Kidney (tissue), 14 donors: Measurements from ENCODE around the gene ZNF784. TPM values are rescaled to one million over a fixed set of nuclear protein-coding genes. Genes with fewer than 3 reads are reported as not detected.
A peak's percentile ranks its signal among the peaks of the same experiment; 100 is the strongest.

ENCODE experiments used
- DNase-seq, 5 donors: peaks; one replicate each; pipeline ENCODE4 v3.0.0-alpha.2; 2013 to 2020
- FAIRE-seq: peaks from 2 replicates; lab custom pipeline; 2012; peaks lifted over from hg19 to GRCh38; lab: Jason Lieb, UNC
- H3K27ac ChIP-seq, 2 donors: one replicate each; pipeline ENCODE4 v1.7.0; 2013; ENCODE audit warnings: low read depth in 2 of 2, low read length in 2 of 2, inconsistent platforms in 1 of 2
- H3K27me3 ChIP-seq: one replicate; pipeline ENCODE4 v1.7.1; 2013; ENCODE audit warnings: low read length, inconsistent platforms; ENCODE audit not compliant: control insufficient read depth, insufficient read depth
- H3K36me3 ChIP-seq, 3 donors: one replicate each; pipeline versions ENCODE4 v1.7.0 to v1.7.1; 2013; ENCODE audit warnings: low read length in 3 of 3, control low read depth in 1 of 3, inconsistent platforms in 1 of 3; ENCODE audit not compliant: insufficient read depth in 3 of 3, control insufficient read depth in 2 of 3
- H3K4me1 ChIP-seq, 3 donors: one replicate each; pipeline versions ENCODE4 v1.7.0 to v1.7.1; 2013; ENCODE audit warnings: low read length in 3 of 3, inconsistent platforms in 1 of 3, low read depth in 1 of 3; ENCODE audit not compliant: control insufficient read depth in 2 of 3, insufficient read depth in 2 of 3
- H3K4me3 ChIP-seq, 3 donors: one replicate each; pipeline versions ENCODE4 v1.7.0 to v1.8.1; 2013; ENCODE audit warnings: low read length in 3 of 3, control low read depth in 1 of 3, inconsistent platforms in 1 of 3
- H3K9ac ChIP-seq, 3 donors: one replicate each; pipeline versions ENCODE4 v1.7.0 to v1.7.1; 2013; ENCODE audit warnings: low read length in 3 of 3, control low read depth in 1 of 3, inconsistent platforms in 1 of 3
- H3K9me3 ChIP-seq, 3 donors: one replicate each; pipeline versions ENCODE4 v1.7.0 to v1.7.1; 2013; ENCODE audit warnings: low read length in 3 of 3, control low read depth in 1 of 3, inconsistent platforms in 1 of 3; ENCODE audit not compliant: control insufficient read depth in 2 of 3, insufficient read depth in 1 of 3
- intact Hi-C: fragments of 100-400 bp; cut with DNase I; formaldehyde crosslinking; loops from one replicate; pipeline ENCODE4 v1.11.1; 2022
- polyA plus RNA-seq: library from polyadenylated mRNA; stranded (reverse); fragments of 350-450 nt; fragmentation: Illumina TruSeq; extraction: RNeasy Lipid Tissue Mini Kit (QIAGEN cat#74804); gene quantifications from one replicate; pipeline ENCODE4 v1.2.3, GENCODE V29; 2014; ENCODE audit warnings: low read depth, low replicate concordance; ENCODE audit not compliant: insufficient read depth
- total RNA-seq: library from RNA; stranded (reverse); fragmentation: NEBNext Ultra II Directional; extraction: Animal tissue kit (Norgen Biotek cat#: 25700); gene quantifications from one replicate; pipeline ENCODE4 v1.2.1, GENCODE V29; 2021
- TF ChIP-seq, protein P1 (sequence below): IDR thresholded peaks from 3 replicates; pipeline ENCODE4 v1.5.1; 2012; ENCODE audit warnings: mild to moderate bottlenecking, moderate library complexity, borderline replicate concordance; ENCODE audit not compliant: insufficient read depth; ENCODE audit errors: extremely low read depth
- donor health status: control.
- donor health status: control.
- donor health status: control.
- donor health status: control.
- donor health status: control.
- donor health status: DM: yes; HTN: yes; CAD: no.
- donor health status: Normal renal cell carcinoma (clear cell type).

ZNF784 gene
- total and polyA plus RNA-seq, 2 donors from 2014 or later: 6.6 to 9.8 TPM

DNA sequence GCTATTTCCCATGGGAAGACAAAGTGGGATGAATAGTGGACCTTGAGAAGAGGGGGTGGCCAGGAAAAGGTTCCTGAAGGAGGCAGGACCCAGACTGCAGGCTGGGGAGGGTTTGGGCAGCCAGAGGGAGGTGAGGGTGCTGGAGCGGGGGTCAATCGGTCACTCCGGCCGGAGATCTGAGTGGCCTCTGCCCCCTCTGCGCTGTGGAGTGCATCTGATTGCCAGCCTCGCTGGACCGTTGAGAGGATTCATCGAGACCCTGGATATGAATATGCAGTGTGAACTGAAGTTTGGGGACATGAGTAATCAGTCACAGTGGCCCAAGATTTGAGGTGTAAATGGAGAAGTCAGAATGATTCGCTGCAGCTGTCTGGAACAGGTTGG is 11.0 kb upstream of the ZNF784 start:
- DNase-seq: peak in 1 of 5 donors; percentile 75
- TF ChIP-seq, protein P1, sequence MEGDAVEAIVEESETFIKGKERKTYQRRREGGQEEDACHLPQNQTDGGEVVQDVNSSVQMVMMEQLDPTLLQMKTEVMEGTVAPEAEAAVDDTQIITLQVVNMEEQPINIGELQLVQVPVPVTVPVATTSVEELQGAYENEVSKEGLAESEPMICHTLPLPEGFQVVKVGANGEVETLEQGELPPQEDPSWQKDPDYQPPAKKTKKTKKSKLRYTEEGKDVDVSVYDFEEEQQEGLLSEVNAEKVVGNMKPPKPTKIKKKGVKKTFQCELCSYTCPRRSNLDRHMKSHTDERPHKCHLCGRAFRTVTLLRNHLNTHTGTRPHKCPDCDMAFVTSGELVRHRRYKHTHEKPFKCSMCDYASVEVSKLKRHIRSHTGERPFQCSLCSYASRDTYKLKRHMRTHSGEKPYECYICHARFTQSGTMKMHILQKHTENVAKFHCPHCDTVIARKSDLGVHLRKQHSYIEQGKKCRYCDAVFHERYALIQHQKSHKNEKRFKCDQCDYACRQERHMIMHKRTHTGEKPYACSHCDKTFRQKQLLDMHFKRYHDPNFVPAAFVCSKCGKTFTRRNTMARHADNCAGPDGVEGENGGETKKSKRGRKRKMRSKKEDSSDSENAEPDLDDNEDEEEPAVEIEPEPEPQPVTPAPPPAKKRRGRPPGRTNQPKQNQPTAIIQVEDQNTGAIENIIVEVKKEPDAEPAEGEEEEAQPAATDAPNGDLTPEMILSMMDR: no peak
- Histone ChIP-seq H3K36me3 (no peaks in the 10 kb centered on the region), H3K4me1 (peaks cover 3 to 28% (median 7%) of the 10 kb centered on the region in 3 donors), H3K9ac (peak overlapping the region; percentile 98 to 100 (median 100)), H3K9me3 (no peaks in the 10 kb centered on the region), H3K4me3 (peak overlapping the region; percentile 95 to 100 (median 97)), H3K27me3 (no peaks in the 10 kb centered on the region), H3K27ac (peak overlapping the region; percentile 97)
- no peak for FAIRE-seq
- intact Hi-C loops: no loop called here

DNA sequence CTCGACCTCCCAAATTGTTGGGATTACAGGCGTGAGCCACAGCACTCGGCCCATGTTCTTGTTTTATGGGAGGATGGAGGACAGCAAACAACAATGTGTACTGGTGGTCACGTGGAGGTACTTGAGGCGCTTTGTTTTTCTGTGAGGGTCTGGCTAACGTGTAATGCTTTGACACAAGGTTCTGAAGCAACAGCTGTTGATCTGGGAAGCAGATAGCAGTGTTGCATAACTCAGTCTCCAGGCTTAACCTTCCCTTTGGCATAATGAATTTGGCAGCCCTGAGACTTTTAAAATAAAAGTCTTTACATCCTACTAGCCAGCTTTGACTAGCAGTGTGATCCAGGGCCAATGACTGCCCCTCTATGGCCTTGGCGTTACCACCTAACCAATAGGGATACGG is 9.5 kb upstream of the ZNF784 start:
- no peak overlapping the region for H3K27ac ChIP-seq
- no peaks in the 10 kb centered on the region for H3K9me3 ChIP-seq
- TF ChIP-seq, protein P1: no peak
- H3K4me1 ChIP-seq: peaks cover 3 to 18% (median 7%) of the 10 kb centered on the region in 3 donors
- intact Hi-C loops: no loop called here
- H3K9ac ChIP-seq: peak overlapping the region in 1 of 3 donors; percentile 55
- H3K36me3 ChIP-seq: no peaks in the 10 kb centered on the region
- no peaks in the 10 kb centered on the region for H3K27me3 ChIP-seq
- no peak for DNase-seq
- FAIRE-seq: no peak
- H3K4me3 ChIP-seq: no peak overlapping the region

DNA sequence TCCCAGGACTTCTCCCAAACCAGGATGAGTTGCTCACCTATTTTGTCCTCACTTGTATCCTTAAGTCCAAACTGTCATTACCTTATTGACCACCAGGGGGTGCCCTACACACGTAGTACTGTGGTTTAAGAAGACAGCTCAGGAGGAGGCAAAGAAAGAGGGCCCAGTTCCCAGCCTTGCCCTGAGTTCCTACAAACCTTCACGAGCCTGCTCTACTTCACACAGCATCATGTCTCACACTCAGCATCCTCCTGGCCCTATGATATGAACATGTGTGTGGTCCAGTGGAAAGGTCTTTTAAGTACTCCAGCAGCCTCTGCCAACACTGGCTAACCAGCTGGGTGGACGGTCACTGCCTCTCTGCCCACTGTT is 8.1 kb upstream of the ZNF784 start:
- H3K27ac ChIP-seq: no peak overlapping the region
- peak in 4 of 5 donors; percentile 91 to 96 (median 93) for DNase-seq

More for the DNA sequence above, 8.1 kb upstream of the ZNF784 start:
- intact Hi-C loops: no loop called here
- Histone ChIP-seq H3K4me3 (no peak overlapping the region), H3K9me3 (no peaks in the 10 kb centered on the region), H3K9ac (peak overlapping the region in 1 of 3 donors; percentile 41), H3K4me1 (peaks cover 3 to 18% (median 7%) of the 10 kb centered on the region in 3 donors), H3K27me3 (no peaks in the 10 kb centered on the region), H3K36me3 (no peaks in the 10 kb centered on the region)
- no peak for FAIRE-seq
- TF ChIP-seq, protein P1: peak; percentile 94
